Measurements from ENCODE around the gene LYPLA2. TPM values are rescaled to one million over a fixed set of nuclear protein-coding genes. Genes with fewer than 3 reads are reported as not detected.
A peak's percentile ranks its signal among the peaks of the same experiment; 100 is the strongest.

Gene LYPLA2
- total and polyA plus RNA-seq, 2 experiments from 2014 or later = 102 to 204 TPM

DNA sequence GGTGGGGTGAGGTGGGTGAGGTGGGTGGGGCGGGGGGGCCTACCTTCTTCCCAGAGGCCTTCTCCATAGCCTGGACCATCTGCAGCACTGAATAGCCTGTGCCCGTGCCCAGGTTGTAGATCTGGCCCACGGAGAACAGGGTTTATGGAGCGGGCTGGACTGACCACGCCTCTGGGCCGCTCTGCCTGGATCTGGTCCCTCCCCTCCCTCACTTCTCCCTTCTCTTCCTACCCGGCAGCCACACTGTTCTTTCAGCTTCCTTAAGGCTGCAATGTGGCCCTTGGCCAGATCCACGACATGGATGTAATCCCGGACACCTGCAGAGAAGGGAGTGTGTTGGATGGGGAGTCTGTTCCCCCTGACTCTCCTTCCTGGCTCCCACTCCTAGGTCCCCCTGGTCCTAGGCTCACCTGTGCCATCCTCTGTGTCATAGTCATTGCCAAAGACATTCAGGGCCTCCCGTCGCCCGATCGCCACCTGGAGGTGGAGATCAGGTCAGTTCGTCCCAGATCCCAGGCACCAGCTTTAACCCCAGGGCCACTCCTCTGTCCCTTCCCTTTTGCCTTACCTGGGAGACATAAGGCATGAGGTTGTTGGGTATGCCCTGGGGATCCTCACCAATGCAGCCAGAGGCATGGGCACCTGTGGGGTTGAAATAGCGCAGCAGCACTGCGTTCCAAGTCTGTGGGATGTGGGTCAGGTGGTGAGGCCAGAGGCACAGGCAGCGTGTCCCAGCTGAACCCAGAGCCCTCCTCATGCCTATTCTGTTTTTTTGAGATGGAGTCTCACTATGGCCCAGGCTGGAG is 5.7 kb downstream of the LYPLA2 start:
- TF ChIP-seq, protein P1, sequence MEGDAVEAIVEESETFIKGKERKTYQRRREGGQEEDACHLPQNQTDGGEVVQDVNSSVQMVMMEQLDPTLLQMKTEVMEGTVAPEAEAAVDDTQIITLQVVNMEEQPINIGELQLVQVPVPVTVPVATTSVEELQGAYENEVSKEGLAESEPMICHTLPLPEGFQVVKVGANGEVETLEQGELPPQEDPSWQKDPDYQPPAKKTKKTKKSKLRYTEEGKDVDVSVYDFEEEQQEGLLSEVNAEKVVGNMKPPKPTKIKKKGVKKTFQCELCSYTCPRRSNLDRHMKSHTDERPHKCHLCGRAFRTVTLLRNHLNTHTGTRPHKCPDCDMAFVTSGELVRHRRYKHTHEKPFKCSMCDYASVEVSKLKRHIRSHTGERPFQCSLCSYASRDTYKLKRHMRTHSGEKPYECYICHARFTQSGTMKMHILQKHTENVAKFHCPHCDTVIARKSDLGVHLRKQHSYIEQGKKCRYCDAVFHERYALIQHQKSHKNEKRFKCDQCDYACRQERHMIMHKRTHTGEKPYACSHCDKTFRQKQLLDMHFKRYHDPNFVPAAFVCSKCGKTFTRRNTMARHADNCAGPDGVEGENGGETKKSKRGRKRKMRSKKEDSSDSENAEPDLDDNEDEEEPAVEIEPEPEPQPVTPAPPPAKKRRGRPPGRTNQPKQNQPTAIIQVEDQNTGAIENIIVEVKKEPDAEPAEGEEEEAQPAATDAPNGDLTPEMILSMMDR (conservative IDR thresholded peaks at IDR 0.05; ENCODE audit: low read depth in 2 of 2) = peak; percentile 45 to 61
- TF ChIP-seq JUNB (IDR thresholded peaks at IDR 0.05; ENCODE audit: unreplicated experiment) = no peak
- TF ChIP-seq, protein P2, sequence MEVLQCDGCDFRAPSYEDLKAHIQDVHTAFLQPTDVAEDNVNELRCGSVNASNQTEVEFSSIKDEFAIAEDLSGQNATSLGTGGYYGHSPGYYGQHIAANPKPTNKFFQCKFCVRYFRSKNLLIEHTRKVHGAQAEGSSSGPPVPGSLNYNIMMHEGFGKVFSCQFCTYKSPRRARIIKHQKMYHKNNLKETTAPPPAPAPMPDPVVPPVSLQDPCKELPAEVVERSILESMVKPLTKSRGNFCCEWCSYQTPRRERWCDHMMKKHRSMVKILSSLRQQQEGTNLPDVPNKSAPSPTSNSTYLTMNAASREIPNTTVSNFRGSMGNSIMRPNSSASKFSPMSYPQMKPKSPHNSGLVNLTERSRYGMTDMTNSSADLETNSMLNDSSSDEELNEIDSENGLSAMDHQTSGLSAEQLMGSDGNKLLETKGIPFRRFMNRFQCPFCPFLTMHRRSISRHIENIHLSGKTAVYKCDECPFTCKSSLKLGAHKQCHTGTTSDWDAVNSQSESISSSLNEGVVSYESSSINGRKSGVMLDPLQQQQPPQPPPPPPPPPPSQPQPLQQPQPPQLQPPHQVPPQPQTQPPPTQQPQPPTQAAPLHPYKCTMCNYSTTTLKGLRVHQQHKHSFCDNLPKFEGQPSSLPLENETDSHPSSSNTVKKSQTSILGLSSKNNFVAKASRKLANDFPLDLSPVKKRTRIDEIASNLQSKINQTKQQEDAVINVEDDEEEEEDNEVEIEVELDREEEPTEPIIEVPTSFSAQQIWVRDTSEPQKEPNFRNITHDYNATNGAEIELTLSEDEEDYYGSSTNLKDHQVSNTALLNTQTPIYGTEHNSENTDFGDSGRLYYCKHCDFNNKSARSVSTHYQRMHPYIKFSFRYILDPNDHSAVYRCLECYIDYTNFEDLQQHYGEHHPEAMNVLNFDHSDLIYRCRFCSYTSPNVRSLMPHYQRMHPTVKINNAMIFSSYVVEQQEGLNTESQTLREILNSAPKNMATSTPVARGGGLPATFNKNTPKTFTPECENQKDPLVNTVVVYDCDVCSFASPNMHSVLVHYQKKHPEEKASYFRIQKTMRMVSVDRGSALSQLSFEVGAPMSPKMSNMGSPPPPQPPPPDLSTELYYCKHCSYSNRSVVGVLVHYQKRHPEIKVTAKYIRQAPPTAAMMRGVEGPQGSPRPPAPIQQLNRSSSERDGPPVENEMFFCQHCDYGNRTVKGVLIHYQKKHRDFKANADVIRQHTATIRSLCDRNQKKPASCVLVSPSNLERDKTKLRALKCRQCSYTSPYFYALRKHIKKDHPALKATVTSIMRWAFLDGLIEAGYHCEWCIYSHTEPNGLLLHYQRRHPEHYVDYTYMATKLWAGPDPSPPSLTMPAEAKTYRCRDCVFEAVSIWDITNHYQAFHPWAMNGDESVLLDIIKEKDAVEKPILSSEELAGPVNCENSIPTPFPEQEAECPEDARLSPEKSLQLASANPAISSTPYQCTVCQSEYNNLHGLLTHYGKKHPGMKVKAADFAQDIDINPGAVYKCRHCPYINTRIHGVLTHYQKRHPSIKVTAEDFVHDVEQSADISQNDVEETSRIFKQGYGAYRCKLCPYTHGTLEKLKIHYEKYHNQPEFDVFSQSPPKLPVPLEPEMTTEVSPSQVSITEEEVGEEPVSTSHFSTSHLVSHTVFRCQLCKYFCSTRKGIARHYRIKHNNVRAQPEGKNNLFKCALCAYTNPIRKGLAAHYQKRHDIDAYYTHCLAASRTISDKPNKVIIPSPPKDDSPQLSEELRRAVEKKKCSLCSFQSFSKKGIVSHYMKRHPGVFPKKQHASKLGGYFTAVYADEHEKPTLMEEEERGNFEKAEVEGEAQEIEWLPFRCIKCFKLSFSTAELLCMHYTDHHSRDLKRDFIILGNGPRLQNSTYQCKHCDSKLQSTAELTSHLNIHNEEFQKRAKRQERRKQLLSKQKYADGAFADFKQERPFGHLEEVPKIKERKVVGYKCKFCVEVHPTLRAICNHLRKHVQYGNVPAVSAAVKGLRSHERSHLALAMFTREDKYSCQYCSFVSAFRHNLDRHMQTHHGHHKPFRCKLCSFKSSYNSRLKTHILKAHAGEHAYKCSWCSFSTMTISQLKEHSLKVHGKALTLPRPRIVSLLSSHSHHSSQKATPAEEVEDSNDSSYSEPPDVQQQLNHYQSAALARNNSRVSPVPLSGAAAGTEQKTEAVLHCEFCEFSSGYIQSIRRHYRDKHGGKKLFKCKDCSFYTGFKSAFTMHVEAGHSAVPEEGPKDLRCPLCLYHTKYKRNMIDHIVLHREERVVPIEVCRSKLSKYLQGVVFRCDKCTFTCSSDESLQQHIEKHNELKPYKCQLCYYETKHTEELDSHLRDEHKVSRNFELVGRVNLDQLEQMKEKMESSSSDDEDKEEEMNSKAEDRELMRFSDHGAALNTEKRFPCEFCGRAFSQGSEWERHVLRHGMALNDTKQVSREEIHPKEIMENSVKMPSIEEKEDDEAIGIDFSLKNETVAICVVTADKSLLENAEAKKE (CRISPR knock-in tag; IDR thresholded peaks at IDR 0.05) = no peak
- TF ChIP-seq, protein P3, sequence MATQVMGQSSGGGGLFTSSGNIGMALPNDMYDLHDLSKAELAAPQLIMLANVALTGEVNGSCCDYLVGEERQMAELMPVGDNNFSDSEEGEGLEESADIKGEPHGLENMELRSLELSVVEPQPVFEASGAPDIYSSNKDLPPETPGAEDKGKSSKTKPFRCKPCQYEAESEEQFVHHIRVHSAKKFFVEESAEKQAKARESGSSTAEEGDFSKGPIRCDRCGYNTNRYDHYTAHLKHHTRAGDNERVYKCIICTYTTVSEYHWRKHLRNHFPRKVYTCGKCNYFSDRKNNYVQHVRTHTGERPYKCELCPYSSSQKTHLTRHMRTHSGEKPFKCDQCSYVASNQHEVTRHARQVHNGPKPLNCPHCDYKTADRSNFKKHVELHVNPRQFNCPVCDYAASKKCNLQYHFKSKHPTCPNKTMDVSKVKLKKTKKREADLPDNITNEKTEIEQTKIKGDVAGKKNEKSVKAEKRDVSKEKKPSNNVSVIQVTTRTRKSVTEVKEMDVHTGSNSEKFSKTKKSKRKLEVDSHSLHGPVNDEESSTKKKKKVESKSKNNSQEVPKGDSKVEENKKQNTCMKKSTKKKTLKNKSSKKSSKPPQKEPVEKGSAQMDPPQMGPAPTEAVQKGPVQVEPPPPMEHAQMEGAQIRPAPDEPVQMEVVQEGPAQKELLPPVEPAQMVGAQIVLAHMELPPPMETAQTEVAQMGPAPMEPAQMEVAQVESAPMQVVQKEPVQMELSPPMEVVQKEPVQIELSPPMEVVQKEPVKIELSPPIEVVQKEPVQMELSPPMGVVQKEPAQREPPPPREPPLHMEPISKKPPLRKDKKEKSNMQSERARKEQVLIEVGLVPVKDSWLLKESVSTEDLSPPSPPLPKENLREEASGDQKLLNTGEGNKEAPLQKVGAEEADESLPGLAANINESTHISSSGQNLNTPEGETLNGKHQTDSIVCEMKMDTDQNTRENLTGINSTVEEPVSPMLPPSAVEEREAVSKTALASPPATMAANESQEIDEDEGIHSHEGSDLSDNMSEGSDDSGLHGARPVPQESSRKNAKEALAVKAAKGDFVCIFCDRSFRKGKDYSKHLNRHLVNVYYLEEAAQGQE (IDR thresholded peaks at IDR 0.05; ENCODE audit: unreplicated experiment) = no peak
- Histone ChIP-seq H3K27ac (ENCODE audit: low read depth) (no peak overlapping the region), H3K36me3 (ENCODE audit: insufficient read depth) (peaks cover 8% of the 10 kb centered on the region; the same call in 1 of the 2 replicates), H3K4me3 (no peak overlapping the region), H3K79me2 (replicated peaks; ENCODE audit: insufficient read depth) (peaks cover 9% of the 10 kb centered on the region), H4K20me1 (replicated peaks; ENCODE audit: insufficient read depth) (0 out of 2 replicates have a peak, but pooled peaks cover 8% of the 10 kb centered on the region), H2AFZ (no peak overlapping the region), H3F3A (replicated peaks; ENCODE audit: low read depth) (peaks cover 11% of the 10 kb centered on the region; the same call in 1 of the 2 replicates), H3K9me2 (ENCODE audit: insufficient read depth) (no peaks in the 10 kb centered on the region), H3K4me2 (no peak overlapping the region), H3K27me3 (ENCODE audit: insufficient read depth) (peaks cover 2% of the 10 kb centered on the region), H3K4me1 (ENCODE audit: insufficient read depth) (peaks cover 17% of the 10 kb centered on the region)
- peaks cover 37% of the 10 kb centered on the region for H3K36me3 Mint-ChIP-seq (ENCODE audit: low read depth)
- H3K4me1 Mint-ChIP-seq = peaks cover 20% of the 10 kb centered on the region
- no peak for ATAC-seq
- H3K27ac Mint-ChIP-seq = no peak overlapping the region
- H3K4me3 Mint-ChIP-seq = no peak overlapping the region
- DNase-seq (ENCODE audit: low spot score) = peak; percentile 57
- H3K9me3 Mint-ChIP-seq = no peaks in the 10 kb centered on the region
- peaks cover 20% of the 10 kb centered on the region for H3K27me3 Mint-ChIP-seq (ENCODE audit: insufficient read depth, low read depth, poor library complexity)
